GM18909 (cell line): ENCODE results near the gene CCR6.

Source experiments
- ATAC-seq: cut with Tn5 transposase; IDR thresholded peaks from one replicate; pipeline ENCODE4 v1.9.1; 2021; ENCODE audit warnings: mild to moderate bottlenecking; ENCODE audit not compliant: unreplicated experiment, poor library complexity

The CCR6 gene

DNA sequence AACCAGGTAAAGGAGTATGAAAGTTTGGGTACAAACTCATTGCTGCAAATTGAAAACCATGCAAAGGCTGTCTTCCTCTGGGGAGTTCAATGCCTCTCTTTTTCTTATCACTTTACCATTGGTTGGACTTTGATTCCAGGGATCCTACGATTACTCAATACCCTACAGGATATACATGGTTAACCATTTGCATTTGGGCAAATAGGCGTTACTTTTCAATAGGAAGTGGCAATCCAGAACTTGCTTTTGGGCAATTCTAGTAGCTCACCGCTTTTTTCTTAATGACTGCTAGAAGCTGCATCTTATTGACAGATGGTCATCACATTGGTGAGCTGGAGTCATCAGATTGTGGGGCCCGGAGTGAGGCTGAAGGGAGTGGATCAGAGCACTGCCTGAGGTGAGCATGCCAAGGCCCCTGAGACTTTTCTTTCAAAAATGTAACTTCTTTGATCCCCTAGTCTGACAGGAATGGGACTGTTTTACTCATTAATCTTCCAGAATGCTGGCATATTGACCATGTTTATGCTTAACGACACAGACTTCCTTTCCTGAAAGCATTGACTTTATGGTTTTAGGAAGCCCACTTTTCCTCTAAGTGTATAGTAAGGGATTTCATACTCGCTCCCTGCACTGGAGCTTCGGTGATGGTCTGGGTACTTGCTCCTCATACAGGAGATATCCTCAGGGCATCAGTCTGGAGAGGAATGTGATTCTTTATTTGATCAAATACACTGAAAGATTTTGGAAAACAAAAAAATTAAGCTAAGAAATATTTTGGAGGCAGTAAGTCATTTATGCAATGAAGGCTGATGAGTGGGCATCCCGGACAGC, at the start of gene CCR6:
Gene CCR6 (plus strand): TSS at position 270 of the 831 bp plus-strand sequence. CDS start 13,039 bp downstream, outside the sequence.
- peak; percentile 26 for ATAC-seq

DNA sequence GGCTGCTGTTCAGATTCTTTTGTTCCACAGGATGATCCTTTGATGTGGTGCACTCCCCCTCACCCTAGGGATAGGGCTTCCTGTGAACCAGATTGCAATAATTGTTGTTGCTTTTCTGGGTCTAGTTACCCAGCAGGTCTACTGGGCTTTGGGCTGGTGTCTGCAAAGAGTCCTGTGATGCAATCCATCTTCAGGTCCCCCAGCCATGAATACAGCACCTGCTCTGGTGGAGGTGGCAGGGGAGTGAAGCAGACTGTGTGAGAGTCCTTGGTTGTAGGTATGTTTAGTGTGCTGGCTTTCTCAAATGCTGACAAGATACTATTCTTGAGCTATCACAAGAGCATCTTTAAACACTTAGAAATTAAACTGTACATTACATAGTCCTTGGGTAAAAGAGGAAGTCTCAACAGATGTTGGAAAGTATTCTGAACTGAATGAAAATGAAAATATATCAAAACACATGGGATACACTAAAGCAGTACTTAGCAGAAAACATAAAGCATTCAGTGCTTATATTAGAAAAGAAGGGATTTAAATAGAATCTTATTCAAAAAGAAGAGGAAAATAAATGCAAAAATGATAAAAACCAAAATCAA, 49.1 kb upstream of the CCR6 start:
- ATAC-seq = no peak

DNA sequence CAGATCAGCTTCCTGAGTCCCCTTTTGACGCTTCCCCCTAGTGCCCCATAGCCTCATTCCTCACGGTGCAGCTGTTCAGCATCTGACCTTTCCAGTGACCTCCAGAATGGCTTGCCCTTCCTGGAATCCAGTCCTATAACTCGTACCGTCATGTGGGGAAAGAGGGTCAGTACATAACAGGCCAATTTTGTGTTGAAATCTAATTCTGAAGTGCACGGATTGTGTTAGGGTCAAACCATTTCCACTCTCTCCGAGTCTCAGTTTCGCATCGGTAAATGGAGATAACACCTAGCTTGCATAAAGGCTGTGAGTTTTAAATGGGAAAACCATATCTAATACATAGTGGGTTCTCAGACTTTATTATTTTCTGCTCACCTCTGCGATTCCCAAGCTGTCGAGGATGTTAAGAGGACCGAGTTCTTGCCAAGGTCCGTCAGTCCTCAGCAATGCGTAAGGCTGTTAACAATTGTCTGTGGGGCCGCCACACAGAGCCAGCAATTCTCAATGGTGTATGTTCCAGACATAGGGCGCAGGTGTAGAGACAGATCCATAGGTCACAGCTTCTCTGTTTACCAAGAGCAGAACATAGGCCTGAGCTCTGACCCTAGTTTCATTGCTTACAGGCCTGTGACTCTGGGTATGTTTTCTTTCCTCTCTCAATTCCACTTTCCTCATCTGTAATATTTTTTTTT, 45.5 kb upstream of the CCR6 start:
- no peak for ATAC-seq

DNA sequence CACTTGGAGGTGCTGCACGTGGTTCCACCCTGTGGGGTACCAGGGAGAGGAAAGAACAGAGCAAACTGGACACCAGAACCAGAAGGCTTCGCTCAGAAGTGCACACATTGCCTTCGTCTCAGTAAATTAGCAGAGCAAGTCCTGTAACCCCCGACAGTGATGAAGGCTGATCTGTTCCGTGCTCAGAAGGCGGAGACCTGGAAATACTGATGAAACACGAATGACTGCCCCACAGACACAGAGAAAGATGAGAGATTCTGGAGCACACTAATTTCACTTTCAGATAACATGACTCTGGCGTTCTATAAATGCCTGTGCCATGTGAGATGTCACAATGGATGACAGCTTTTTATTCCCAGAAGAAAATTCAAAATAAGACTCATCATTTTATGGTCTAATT, 44.2 kb upstream of the CCR6 start:
- ATAC-seq = no peak

DNA sequence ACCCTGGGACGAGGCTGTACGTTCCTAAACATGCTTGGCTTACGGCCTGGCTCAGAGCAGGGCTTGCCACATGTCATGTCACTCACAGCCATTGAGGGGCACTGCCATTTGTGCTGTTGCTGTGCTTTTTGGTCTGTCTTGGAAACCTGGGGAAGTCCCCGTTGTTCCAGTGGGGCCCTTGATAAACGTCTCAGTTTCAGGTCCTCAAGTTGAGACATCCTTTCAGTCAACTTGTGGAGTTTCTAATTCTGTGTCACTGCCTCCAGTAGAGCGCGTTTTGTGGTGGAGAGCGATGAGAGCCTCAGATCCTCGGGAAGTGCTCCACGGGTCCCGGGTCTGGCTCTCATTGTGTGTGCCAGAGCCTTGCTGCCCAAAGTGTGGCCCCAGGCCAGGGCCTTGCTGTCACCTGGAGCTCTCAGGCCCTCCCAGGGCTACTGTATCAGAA, 43.0 kb upstream of the CCR6 start:
- ATAC-seq = peak; percentile 100

DNA sequence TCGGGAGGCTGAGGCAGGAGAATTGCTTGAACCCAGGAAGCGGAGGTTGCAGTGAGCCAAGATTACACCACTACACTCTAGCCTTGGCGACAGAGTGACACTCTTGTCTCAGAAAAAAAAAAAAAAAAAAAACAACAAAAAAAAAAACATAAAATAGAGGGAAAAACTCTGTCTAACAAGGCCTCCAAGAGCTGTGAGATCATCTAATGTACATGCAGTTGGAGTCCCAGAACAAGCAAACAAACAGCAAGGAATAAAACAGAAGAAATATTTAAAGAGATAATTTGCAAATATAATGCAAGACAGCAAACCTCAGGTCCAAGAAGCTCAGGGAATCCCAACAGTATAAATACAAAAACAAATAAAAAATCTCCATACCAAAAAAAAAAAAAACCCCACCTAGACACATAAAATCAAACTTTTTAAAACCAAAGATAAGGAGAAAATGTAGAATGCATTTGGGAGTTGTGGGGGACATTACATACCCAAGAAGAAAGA, 35.0 kb upstream of the CCR6 start:
- no peak for ATAC-seq

DNA sequence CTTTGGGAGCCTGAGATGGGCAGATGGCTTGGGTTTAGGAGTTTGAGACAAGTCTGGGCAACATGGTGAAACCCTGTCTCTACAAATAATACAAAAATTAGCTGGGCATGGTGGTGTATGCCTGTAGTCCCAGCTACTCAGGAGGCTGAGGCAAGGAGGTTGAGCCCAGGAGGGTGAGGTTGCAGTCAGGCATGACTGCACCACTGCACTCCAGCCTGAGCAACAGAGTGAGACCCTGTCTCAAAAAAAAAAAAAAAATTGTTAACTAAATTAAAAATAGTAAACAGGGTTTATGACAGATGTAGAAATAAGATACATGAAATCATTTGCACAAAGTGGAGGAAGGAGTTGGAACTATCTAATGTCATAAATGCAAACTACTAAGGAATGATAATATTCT, 34.2 kb upstream of the CCR6 start:
- peak; percentile 39 for ATAC-seq

DNA sequence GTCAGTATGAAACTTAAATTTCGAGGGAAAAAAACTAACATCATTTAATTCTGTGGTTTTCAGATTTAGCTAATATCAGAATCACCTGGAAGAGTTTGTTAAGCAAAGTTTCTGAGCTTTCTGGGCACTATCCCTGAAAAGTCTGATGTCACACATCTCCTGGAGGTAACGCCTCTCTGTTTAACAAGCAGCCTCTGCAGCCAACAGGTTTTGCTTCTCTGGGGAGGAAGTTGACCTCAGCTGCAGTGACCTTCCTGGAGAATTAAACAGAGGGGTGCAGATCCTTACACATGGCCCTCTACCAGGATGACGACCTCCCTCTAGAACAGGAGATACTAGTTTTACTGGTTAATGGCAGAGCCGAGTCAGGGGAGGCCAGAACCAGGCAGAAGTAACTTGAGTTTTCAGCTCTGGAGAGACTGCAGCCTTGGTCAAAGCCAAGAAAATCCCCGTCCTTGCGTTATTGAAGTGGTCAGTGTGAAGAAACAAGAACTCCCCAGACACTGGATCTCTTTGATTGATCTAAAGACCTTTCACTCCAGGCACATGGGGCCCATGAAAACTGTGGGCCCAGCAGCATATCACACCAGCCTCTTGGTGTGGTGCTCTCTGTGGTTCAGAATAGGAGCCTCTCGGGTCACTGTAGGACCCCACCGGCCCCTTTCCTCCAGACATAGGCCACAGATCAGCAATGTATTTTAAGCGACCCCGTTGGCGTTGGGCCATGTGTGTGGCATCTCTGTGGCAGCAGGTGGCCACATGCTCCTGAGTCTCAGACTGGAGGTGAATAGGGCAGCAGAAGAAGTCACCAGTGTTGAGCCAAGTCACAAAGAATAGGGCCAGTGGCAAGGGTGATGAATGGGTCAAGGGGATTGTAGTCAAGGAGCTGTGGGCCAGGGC, 33.4 kb upstream of the CCR6 start:
- peak; percentile 39 for ATAC-seq

DNA sequence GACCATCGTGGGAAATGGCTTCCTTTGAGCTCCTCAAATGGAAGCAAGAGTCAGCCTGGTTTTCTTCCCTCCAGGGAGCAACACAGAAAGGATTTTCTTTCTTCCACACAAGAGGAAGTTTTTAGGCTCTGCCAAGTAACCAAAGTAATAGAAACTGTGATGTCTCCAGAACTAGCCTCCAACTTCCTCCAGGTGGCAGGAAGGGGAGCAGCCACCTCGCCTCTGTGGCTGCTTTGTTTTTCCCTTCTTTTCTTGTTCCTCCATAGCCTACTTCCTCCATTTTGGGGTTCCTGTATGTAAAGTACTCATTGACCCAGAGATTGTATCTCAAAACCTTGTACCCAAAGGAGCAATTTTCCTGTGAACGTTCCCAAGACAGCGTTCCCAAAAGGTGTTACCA, 32.7 kb upstream of the CCR6 start:
- ATAC-seq = no peak

DNA sequence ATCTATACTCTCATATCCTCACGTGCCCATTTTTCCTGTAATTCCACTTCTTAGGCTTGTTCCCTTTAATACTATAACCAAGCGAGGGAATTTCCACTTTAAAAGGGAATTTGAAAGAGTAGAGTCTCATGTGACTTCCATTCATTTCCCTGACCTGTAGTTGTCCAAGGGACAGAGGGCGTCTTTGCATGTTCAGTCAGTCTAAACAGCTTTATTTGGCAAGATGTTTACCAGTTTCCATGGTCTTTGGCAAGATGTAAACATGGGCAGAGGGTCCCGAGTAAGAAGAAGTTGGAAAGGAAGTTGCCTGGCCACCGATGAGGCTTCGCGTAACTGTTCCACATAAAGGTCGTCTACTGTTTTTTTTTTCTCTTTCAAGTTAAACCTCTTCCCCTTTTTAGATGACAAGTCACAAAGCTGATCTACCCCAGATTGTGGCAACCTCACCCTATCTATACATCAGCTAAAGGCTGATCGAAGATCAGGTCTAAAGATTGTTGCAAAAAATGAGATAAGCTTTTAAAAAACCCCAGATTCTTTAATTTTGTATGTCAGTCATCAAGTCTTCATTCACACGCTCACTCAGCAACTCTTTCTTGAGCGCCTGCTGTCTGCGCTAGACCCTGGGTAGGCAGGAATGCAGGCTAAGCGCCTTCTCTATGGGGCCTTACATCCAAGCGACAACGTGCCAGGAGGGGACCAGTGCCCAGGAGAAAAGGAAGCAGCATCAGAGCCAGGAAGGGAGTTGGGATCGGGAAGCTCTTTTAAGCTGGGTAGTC, 31.7 kb upstream of the CCR6 start:
- no peak for ATAC-seq

DNA sequence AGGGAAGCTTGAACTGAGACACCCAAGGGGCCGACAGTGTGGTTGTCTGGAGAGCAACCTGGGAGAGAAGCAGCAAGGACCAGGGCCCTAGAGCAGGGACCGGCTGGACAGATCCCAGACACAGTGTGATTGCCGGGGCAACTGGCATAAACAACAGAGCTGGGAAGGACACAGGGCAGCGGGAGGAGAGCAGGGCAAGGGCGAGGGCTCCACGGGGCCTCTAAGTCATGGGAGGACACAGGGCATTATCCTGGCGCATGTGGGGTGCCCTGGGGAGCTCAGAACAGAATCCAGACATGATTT, 31.1 kb upstream of the CCR6 start:
- no peak for ATAC-seq

DNA sequence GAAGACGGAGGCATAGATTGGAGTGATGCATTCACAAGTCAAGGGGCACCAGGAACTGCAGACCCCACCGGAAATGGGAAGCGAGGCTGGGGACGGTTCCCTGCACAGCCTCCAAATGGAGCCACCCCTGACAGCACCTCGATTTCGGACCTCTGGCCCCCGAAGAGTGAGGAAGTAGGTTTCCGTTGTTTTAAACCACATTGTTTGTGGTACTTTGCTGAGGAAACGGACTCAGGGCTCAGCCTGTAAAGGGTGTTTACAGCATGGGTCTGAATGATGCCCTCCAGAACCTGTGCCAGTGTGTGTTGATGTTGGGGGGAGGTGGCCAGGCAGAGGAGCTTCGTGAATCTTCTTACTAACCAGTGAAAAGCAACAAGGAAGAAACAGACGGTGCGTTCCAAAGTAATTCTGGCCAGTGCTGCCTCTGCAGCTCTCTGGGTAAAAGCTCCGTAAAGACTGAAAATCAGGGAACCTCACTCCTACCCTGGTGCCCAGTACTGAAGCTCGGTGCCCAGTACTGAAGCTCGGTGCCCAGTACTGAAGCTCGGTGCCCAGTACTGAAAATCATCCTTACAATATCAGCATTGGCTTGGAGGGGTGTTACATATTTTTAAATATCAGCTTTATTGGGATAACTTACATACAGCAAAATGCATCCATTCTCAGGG, 30.1 kb upstream of the CCR6 start:
- no peak for ATAC-seq

DNA sequence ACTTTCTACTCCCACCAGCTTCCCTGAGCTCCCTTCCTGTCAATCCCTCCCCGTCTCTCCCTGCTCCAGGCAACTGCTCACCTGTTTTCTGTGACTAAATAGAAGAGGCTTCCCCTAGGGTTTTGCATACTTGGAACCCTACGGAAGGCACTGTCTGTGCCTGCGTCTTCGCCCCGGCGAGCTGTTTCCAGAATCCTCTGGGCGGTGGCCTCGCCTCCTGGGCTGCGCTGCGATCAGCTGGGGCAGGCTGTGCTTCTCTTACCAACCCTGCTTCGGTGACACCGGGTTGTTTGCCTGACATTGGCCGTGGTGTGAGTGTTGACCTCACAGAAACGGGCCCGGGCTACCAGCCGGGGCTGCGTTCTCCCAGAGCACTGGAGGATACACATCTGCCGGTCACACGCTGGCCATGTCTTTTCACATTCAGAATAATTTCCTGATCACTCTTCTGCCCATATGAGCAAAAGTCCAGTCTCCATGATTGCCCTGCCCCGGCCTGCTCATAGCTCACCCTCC, 29.4 kb upstream of the CCR6 start:
- no peak for ATAC-seq

DNA sequence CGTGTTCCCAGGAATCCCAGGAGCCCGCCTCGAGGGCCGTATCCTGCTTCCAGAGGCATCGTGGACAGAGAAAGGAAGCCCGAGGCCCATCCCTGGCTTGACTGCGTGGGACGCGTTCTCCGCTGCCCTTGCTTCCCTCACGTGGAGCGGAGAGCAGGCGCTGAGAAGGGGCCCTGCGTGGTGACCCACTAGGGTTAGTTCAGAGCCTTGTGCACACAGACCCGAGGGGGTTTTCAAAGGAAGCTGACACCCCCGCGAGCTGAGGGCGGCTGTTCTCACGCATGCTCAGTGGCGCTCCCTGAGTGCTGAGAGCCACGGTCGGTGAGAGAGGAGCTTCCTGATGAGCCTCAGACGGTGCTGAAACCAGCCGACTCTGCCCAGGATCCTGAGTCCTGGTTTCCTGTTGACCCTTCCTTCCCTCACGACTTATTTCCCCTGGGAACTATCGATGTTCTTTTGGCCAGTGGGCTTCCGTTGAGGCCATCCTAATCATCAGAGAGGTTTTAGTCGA, 28.9 kb upstream of the CCR6 start:
- ATAC-seq = peak; percentile 45

DNA sequence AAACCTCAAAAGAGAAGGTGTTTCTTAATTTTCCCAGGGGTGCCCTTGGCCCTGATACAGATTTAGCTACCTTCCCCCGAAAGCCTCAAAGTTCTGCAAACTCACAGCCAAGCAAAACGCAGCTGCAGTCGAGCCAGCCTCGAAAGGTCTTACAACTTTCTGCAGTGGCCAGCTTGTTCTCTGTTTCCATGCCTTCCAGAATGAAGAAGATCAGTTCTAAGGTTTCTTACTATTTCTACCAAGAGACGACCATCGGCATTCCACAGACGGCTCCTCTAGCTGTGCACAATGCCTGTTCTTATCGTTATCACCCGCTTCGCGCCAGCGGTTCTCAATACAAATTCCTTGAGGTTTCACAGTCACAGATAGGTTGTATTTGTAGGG, 28.5 kb upstream of the CCR6 start:
- ATAC-seq = peak; percentile 30

DNA sequence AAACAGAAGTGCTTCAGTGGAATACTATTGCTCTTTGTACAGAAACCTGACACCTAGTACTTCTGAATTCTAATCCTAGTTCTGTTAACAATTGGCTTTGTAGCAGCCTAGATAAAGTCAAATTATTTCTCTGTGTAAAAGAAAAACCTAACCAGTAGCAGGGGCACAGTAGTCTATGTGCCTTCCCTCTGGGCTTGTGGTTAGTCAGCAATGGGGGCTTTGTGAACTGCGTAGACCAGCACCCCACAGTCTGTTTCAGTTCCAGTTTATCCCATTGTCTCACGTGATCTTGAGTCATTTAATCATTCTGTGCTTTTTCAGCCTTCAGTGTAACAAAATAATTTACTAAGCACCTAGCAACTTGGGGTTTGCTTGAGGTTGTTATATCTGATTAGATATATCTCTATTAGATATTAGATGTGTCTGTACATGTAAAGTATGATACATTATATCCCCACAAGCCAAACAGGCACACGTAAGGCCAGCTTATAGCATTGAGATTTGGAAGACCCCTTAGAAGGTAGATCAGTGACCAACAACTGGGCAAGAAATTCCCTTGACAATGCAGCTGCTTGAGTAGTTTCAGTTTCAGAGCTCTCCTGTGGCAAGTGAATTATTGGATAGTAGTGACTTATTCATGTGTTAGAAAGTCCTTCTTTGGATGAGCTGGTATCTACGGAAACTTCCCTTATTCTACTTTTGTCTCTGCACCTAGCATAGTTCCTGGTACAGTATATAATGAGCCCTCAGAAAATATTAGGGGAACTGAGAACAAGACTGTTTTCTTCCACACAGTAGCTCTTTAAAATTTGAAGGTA, 27.9 kb upstream of the CCR6 start:
- peak; percentile 65 for ATAC-seq

DNA sequence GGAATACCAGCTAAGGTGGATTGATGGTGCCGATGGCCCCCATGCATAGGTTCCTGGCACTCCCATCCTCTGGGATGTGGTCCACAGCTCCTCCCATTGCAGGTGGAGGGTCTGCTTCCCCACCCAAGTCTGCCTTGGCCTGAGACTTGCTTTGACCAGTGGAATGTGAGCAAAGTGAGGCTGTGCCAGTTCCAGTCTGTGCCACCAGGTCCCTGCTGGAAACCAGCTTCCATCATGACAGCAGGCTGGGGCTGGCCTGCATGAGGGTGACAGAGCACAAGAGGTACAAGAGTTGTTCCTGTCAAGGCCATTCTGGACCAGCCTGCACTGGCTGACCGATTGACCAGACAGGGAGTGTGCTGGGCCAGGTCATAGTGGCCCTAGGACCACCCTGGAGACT, 27.0 kb upstream of the CCR6 start:
- no peak for ATAC-seq

DNA sequence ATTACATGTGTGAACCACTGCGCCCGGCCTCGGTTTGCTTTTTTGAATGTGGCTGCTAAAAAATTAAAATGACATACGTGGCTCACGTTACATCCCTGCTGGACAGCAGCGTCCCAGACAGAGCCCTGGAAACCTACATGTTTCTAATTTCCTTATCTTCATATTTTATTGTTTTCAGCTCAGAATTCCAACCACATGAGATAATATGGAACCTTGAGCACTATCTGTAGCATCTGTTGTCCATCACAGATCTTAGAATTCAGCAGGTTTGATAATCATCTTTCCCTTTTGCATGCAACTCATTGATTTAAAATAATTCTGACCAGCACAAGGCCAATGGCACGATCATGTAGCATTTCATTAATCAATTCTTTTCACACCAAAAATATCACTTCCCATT, 25.9 kb upstream of the CCR6 start:
- ATAC-seq = no peak
